HG02588 (cell line): ENCODE measurements around the gene ATP6V0E1.
"Not testable (repeated sequence)": the region's sequence is repeated elsewhere in the genome, so short reads cannot be mapped to it uniquely, and the experiment has no call there.

Source experiments
- ATAC-seq: cut with Tn5 transposase; IDR thresholded peaks from one replicate; pipeline ENCODE4 v1.9.1; 2021; ENCODE audit warnings: mild to moderate bottlenecking, moderate library complexity; ENCODE audit not compliant: unreplicated experiment

ATP6V0E1 gene

DNA sequence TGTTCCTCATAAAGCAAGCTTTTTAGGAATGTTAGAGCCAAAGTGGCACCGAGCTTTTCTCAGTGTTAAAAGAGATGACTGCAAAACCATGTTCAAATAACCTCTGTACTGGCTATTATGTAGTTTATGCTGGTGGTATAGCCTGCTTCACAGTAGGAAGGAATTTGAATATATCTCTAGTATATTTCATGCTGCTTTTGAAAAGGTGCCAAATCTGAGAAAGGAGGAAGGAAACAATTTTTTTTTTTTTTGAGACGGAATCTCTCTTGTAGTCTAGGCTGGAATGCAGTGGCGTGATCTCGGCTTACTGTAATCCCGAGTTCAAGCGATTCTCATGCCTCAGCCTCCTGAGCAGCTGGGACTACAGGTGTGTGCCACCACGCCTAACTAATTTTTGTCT, 86.1 kb downstream of the ATP6V0E1 start:
- ATAC-seq: no peak

DNA sequence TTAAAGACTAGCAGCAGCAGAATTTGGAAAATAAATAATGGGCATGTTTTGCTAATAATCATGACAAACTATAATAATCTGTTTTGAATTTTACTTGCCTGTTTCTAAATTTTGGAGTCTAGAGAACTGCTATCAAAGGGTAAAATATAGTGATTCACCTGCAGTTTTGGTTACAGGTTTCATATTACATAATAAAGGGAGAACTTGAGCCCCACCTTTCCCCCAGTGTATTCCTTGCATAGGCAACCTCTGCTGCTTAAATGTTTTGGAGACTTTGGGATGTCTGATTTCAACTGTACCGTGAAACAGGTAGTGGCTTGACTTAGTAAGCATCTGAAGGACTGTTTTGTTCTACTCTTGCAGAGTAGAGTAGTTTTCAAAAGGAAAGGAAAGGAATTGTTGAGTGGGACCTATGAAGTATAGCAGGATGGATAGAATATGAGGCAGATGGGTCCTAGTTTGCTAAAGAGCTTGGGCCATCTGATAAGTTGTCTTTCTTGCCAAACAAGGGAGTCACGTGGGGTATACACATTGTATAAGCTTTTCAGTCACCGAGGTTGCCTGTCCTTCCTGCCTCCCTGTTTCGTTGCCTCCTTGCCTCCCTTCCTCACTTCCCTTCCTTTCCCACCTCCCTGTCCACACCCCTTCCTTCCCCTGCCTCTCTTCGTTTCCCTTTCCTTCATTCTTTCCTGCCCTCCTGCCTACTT, 91.7 kb downstream of the ATP6V0E1 start:
- ATAC-seq: no peak

DNA sequence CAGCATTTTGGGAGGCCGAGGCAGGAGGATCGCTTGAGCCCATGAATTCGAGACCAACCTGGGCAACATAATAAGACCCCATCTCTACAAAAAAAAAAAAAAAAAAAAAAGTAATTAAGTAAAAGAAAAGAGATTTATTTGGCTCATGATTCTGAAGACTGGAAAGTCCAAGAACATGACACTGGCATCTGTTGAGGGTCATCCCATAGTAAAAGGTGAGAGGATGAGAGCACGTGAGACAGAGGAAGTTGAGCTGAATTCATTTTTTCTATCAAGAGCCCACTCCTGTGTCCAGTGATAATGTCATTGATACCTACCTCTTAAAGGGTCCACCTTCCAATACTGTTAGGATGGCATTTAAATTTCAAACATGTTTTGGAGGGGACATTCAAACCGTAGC, 92.4 kb downstream of the ATP6V0E1 start:
- ATAC-seq: no peak

DNA sequence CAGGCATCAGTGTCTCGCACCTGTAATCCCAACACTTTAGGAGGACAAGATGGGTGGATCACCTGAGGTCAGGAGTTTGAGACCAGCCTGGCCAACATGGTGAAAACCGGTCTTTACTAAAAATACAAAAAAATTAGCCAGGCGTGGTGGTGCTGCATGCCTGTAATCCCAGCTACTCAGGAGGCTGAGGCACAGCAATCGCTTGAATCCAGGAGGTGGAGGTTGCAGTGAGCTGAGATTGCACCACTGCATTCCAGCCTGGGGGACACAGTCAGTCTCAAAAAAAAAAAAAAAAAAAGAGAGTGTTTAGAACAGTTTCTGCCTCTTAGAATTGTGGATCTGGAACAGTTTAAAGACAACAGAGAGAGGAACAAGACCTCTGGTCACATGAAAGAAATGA, 92.9 kb downstream of the ATP6V0E1 start:
- ATAC-seq: not testable (repeated sequence)

DNA sequence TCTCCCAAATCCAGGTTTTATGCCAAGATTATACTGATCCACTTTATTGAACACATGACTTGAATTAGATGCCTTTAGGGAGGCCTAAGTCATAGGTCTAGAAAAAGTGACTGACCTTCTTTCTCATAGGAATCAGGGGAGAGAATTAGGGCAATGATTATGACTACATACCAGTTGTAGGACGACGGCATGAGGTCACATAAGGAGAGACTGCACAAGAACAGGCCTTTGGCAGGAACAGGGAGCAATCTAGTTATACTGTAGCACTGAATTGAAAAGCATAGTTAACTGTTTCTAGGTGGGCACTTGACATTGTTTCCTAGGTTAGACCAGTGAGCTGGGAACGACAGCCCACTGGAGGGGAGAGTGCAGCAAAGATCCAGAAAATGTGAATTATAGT, 95.3 kb downstream of the ATP6V0E1 start:
- no peak for ATAC-seq
